ENCODE measurements around the gene AKT1S1.

The AKT1S1 gene

GRCh38 chr19:49882643-49883042, 5.5 kb upstream of the AKT1S1 start:
- no peak for DNase-seq

DNA sequence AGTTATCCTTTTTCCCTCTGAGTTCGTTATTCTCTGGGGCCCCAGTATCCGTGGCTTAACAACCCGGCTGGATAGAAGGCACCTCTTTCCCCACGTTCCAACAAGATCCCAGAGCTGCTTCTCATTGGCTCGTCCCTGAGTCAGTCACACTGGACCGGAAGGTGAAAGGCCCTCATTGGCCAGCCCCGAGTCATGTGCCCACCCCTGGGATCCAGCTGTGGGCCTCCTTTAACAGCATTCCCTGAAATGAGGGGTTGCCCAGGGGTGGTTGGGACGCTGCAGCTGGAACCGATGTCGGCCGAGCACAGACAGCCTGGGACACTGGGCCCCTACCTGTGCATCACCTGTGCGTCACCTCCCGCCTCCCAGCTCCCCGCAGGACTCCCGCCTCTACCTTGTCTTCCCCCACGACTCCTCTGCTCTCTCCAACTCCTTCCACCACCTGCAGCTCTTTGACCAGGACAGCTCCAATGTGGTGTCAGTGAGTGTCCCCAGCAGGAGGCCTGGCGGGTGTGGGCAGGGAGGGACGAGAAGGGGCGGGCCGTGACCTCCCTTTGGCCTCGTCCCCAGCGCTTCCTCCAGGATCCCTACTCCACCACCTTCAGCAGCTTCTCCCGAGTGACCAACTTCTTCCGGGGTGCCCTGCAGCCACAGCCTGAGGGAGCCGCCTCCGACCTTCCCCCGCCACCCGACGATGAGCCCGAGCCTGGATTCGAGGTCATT, 4.7 kb upstream of the AKT1S1 start:
- no peak for DNase-seq

DNA sequence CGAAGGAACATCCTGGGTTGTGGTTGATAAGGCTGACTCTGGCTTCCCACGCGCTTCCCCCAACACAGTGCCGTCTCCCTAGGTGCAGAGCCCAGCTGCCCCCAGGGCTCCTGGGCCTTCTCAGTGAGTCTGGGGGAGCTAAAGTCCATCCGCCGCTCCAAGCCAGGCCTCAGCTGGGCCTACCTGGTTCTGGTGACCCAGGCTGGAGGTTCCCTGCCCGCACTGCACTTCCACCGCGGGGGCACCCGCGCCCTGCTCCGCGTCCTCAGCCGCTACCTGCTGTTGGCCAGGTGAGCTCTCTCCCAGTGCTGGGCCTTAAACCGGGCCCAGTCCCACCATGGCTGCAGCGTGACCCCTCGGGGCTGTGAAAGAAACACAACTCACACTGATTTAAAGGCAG, 4.0 kb upstream of the AKT1S1 start:
- no peak for DNase-seq

DNA sequence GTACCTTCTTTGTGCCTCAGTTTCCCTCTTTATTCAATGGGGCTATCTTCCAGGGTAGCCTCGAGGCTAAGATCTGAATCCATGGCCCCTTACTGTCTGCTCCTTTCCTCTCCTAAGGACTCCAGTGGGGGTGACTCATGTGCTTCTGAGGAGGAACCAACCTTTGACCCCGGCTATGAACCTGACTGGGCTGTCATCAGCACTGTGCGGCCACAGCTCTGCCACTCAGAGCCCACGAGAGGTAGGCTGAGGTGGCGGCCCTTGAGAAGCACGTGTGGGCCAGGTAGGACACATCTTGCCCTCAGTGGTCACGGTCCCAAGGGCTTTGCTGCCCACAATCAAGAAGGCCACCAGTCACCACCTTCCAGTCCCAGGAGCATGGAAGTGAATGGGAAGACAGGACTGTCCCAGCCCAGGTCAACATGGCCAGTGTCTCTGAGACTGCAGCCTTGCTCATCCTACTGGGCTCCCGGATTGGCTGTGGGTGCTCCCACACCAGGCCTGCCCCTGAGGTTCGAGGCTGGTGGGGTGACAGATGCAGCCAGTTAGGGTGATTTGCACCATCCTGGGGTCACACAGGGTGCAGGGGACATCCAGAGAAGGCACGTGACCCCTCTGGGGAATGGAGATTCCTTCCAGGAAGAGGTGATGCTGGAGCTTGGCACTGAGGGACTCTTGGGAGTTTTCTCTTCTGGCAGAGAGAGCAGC, 3.2 kb upstream of the AKT1S1 start:
- no peak for DNase-seq

DNA sequence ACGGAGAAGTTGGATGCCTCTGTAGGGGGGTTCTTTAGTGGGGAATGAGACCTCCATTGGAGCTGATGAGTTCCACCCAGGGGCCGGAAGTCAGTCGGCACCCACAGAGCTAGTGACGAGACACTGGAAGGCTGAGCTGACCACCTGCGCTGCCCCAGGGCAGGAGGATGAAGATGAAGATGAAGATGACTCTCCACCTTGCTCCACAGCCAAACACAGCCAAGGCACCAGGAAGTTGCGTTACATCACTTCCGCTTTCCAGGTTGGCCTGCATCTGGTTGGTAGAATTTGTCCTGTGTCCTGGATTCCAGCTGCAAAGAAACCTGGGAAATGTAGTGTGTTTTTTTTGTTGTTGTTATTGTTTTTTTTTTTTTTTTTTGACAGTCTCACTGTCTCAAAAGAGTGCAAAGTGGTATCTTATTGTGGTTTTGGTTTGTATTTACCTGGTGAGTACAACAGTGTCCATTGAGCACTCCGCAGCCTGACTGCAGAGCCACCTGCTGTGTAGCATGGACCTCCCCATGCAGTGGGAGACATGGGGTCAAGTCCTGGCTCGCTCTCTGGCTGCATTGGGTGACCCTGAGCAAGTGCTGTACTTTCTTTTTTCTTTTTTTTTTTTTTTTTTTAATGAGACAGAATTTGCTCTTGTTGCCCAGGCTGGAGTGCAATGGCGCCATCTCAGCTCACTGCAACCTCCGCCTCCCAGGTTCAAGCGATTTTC, 2.2 kb upstream of the AKT1S1 start:
- DNase-seq = no peak

DNA sequence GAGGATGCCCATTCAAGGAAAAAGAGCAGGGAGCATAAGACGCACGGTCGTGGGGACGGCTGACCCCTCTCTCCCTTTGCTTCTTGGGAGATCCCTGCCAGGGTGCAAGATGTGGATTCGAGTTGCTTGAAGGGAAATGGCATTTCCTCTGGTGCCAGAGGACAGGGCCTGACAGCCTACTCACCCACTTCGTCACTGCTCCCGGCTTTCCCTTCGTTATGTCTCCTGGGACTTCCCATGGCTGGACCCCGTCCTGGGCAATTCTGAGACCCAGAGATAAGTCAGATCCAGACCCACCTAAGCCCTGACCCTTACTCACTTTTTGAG, 1.6 kb upstream of the AKT1S1 start:
- no peak for DNase-seq

- peak; percentile 90 for DNase-seq
Measured at GRCh38 chr19:49877879-49878743, 956 bp upstream of the AKT1S1 start.

GRCh38 chr19:49876422-49877019, 634 bp downstream of the AKT1S1 start:
- peak; percentile 95 for DNase-seq

GRCh38 chr19:49875857-49876421, 1.2 kb downstream of the AKT1S1 start:
- no peak for DNase-seq

- DNase-seq = no peak
Measured at GRCh38 chr19:49875177-49875576, 2.0 kb downstream of the AKT1S1 start.

DNA sequence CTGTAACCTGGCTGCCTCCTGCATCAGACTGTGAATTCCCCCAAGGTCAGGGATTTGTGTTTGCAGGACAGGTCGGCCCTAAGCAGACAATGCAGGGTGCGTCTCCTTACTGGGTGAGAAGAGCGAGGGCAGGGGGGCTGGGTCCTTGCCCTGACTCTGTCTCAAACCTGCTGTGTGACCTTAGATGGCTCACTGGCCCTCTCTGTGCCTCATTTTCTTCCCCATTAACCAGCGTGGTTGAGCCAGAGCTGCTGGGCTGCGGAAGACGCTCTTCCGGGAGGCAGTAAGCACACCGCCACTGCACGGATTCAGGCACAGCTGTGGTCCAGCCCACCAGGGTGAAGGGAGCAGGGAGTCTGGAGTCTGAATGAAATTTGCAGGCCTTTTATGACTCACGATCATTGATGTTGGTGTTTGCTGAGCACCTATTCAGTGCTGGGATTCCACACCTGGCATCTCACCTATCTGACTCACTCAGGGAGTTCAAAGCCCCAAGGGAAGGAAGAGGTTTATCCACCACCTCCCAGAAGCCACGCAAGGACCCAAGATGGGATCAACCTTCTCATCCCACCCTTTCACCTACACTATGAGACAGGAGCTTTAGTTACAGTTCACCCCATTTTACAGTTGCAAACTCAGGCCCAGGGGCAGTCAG, 2.5 kb downstream of the AKT1S1 start:
- DNase-seq = no peak

DNA sequence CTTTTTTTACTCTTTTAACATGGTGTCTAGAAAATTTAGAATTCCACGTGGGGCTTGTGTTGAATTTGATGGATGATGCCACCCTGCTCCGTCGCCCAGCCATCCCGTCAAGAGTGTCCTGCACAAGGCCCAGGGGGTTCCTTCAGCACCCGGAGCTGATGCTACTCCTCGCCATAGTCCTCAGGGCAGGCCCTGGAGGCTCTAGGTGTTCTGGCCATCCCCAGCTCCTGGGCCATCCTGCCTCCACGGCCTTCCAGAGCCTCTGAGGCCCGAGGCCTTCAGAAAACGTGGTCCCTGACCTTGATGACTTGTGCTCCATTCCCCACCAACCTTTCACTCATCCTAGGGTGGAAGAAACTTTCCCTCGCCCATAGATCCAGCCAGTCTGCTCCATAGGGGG, 3.3 kb downstream of the AKT1S1 start:
- DNase-seq = no peak

DNA sequence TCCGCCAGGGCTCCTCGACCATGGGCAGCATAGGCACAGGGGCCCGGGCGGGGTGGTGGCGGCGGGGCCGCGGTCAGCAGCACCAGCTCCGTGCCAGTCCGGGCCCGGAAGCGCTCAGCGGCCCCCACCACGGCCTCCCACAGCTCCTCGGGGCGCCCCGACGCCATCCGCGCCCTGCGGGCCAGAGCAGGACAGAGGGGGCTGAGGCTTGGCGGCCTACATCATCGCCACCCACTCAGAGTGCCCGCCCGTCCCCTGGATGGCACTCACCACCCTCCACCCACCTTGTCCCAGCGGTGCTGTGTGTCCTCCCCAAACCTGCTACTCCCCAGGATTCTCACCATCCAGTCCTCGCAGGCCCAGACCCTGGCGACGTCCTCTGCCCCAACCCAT, 4.0 kb downstream of the AKT1S1 start:
- no peak for DNase-seq

- DNase-seq = no peak
Measured at GRCh38 chr19:49872245-49873128, 4.7 kb downstream of the AKT1S1 start.

GRCh38 chr19:49871349-49871985, 5.7 kb downstream of the AKT1S1 start:
- no peak for DNase-seq

DNA sequence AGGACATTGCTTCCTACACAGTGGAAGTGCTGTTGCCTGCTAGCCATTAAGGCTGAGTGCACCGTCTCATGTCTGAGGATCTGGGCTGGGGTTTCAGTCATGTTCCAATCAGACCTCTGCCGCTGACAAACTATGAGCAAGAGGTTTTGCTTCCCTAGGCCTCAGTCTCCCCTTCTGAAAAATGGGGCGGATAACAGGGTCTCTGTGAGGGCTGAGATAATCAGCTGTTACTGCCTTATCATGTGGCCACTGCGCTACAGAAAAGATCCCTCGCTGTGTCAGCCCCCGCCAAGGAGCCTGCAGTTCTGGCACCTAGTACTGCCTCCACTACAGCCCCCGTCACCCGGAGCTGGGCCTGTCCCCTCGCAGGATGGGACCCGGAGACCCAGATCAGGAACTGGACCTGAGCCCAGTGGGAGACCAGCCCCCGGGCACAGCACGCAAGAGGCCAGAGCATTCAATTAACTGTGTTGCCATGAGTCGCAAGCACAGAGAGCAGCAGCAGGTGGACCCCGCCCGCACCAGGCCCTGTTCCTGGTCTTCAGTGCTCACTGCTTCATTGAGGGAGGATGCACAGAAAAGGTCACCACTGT, 6.8 kb downstream of the AKT1S1 start:
- DNase-seq = no peak

GRCh38 chr19:49869484-49870308, 7.5 kb downstream of the AKT1S1 start:
- peak; percentile 100 for DNase-seq

DNA sequence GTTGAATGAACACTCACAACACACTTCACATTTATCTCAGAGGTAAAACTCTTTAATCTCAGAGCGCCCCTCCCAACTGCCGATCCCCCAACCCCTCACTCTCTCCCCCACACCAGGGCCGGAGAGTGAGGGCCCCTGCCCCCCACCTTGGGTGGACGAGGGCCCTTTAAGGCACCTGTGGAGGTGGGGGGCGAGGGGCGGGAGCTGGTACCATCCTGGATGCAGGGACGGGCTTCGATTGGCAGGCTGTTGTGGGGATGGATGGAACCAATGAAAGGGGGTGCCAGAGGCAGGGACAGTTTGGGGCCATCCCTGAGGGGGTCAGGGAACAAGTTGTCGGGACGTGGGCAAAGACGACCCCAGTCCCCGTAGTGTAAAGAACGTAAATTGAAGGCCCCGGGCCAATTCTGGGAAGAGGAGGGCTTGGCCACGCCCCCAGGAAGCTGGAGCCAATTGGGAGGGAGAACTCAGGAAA, 8.1 kb downstream of the AKT1S1 start:
- no peak for DNase-seq

Measured in DMS79 (cell line).